HepG2 (cell line): ENCODE measurements around the gene MAML1. TPM values are rescaled to one million over a fixed set of nuclear protein-coding genes. Genes with fewer than 3 reads are reported as not detected.

ENCODE experiments used
- ARNTL ChIP-seq: sonication (generic); formaldehyde crosslinking; IDR thresholded peaks from 2 replicates; pipeline ENCODE4 v1.4.0; 2020; ENCODE audit warnings: mild to moderate bottlenecking, missing genetic modification reagents
- FOXK2 ChIP-seq: fragments of 450-650 bp; IDR thresholded peaks from 2 replicates; pipeline ENCODE4 v1.6.1; 2016
- GPN1 ChIP-seq: sonication (generic); formaldehyde crosslinking; IDR thresholded peaks from 2 replicates; pipeline ENCODE4 v1.5.1; 2020; ENCODE audit warnings: missing genetic modification reagents, borderline replicate concordance
- LCORL ChIP-seq, 2 experiments: fragments of 450-650 bp in 1 of 2; sonication (generic) in 1 of 2; formaldehyde crosslinking in 1 of 2; IDR thresholded peaks; 2 replicates each; pipeline versions ENCODE4 v1.5.0 to v1.6.1; 2017 to 2020; ENCODE audit warnings: antibody characterized with exemption in 1 of 2, missing genetic modification reagents in 1 of 2
- NKX3-1 ChIP-seq: sonication (generic); formaldehyde crosslinking; IDR thresholded peaks from 2 replicates; pipeline ENCODE4 v1.5.0; 2020; ENCODE audit warnings: missing genetic modification reagents
- POLR2A ChIP-seq, 2 experiments: IDR thresholded peaks; 2 replicates each; pipeline ENCODE4 v1.6.1; 2011; ENCODE audit warnings: low read depth in 2 of 2, low read length in 2 of 2, mild to moderate bottlenecking in 1 of 2, moderate library complexity in 1 of 2; ENCODE audit not compliant: insufficient read depth in 1 of 2
- SMARCC2 ChIP-seq: fragments of 450-650 bp; IDR thresholded peaks from 2 replicates; pipeline ENCODE4 v1.6.1; 2017; ENCODE audit warnings: antibody characterized with exemption, mild to moderate bottlenecking
- ZNF30 ChIP-seq: sonication (generic); formaldehyde crosslinking; IDR thresholded peaks from 2 replicates; pipeline ENCODE4 v1.5.0; 2020; ENCODE audit warnings: mild to moderate bottlenecking, missing genetic modification reagents
- ZNF776 ChIP-seq: sonication (generic); formaldehyde crosslinking; IDR thresholded peaks from 2 replicates; pipeline ENCODE4 v1.4.0; 2020; ENCODE audit warnings: mild to moderate bottlenecking, missing genetic modification reagents
- polyA plus RNA-seq, 8 experiments: library from polyadenylated mRNA; depleted of rRNA in 3 of 8; stranded (reverse) in 7 of 8; unstranded in 1 of 8; fragments of >200 nt; fragmentation: Illumina TruSeq in 4 of 8; extraction: Trizol in 4 of 8; gene quantifications; 2 replicates each; pipeline versions ENCODE4 v1.2.1 to v1.2.3, GENCODE V29; 2011 to 2016; ENCODE audit warnings: low read depth in 4 of 8, missing spikeins in 1 of 8, mixed read lengths in 1 of 8; ENCODE audit not compliant: insufficient read depth in 1 of 8
- total RNA-seq, 5 experiments: library from RNA; depleted of rRNA; stranded (reverse); fragments of >200 nt; fragmentation: Illumina TruSeq; extraction: Trizol; gene quantifications; 2 replicates each; pipeline ENCODE4 v1.2.3, GENCODE V29; 2016; ENCODE audit warnings: low read depth in 1 of 5
- TF ChIP-seq, protein P1 (sequence below): sonication (generic); formaldehyde crosslinking; IDR thresholded peaks from 2 replicates; pipeline ENCODE4 v1.4.0; 2020; ENCODE audit warnings: missing genetic modification reagents, borderline replicate concordance
- TF ChIP-seq, protein P2 (sequence below): sonication (generic); formaldehyde crosslinking; IDR thresholded peaks from 2 replicates; pipeline ENCODE4 v1.4.0; 2020; ENCODE audit warnings: missing genetic modification reagents
- TF ChIP-seq, protein P3 (sequence below): sonication (generic); formaldehyde crosslinking; IDR thresholded peaks from 2 replicates; pipeline ENCODE4 v1.8.1; 2023; ENCODE audit warnings: mild to moderate bottlenecking, missing genetic modification reagents, borderline replicate concordance
- TF ChIP-seq, protein P4 (sequence below): sonication (generic); formaldehyde crosslinking; IDR thresholded peaks from 2 replicates; pipeline ENCODE4 v1.4.0; 2020; ENCODE audit warnings: missing genetic modification reagents
- TF ChIP-seq, protein P5 (sequence below): sonication (generic); formaldehyde crosslinking; IDR thresholded peaks from 2 replicates; pipeline ENCODE4 v1.4.0; 2020; ENCODE audit warnings: missing genetic modification reagents, borderline replicate concordance

MAML1 gene
- total and polyA plus RNA-seq, 2 of the 13 experiments (the other 11 are each of a cell fraction or from before 2014, with no cell fraction given): 10.0 to 10.8 TPM

DNA sequence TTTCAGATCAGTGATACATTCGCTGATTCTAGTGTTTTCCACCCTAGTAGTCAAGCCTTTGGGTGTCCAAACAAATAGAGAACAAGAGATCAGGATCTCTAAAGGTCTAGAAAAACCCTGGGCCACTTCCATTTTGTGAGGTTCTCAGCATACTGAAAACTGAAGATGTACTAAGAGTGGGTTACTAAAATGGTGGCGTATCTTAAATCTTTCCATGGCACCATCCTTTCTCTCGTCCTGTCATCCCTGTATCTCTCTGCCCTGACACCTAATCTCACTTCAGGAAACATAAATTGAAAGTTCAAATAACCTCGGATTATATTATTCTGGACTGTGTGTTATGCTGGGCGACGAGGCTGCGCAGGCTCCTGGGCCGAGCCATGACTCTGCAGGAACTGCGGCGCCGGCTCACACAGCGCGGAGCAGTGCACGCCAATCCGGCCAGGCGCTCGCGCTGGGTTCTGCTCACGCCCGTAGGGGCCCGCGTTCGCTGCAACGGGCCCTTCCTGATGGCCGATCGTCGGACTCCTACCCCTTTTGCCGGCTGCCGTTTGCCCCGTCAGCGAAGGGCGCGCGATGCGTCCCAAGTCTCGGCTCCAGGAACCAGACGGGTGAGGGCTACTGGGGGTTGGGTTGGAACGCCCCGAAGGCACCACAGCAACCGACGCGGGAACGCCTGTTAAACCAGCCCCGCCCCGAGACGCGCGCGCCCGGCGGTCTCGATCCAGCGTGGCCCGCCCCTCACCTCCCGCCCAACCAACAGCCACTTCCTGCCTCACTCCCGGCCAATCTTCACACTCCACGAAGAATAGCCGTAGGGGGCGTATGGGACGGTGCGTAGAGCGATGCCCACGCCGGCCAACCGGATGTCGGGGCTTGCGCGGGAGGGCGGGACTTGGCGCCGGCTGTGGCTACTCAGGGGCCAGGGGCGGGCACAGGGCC, 34.4 kb upstream of the MAML1 start (continued):
- TF ChIP-seq, protein P1, sequence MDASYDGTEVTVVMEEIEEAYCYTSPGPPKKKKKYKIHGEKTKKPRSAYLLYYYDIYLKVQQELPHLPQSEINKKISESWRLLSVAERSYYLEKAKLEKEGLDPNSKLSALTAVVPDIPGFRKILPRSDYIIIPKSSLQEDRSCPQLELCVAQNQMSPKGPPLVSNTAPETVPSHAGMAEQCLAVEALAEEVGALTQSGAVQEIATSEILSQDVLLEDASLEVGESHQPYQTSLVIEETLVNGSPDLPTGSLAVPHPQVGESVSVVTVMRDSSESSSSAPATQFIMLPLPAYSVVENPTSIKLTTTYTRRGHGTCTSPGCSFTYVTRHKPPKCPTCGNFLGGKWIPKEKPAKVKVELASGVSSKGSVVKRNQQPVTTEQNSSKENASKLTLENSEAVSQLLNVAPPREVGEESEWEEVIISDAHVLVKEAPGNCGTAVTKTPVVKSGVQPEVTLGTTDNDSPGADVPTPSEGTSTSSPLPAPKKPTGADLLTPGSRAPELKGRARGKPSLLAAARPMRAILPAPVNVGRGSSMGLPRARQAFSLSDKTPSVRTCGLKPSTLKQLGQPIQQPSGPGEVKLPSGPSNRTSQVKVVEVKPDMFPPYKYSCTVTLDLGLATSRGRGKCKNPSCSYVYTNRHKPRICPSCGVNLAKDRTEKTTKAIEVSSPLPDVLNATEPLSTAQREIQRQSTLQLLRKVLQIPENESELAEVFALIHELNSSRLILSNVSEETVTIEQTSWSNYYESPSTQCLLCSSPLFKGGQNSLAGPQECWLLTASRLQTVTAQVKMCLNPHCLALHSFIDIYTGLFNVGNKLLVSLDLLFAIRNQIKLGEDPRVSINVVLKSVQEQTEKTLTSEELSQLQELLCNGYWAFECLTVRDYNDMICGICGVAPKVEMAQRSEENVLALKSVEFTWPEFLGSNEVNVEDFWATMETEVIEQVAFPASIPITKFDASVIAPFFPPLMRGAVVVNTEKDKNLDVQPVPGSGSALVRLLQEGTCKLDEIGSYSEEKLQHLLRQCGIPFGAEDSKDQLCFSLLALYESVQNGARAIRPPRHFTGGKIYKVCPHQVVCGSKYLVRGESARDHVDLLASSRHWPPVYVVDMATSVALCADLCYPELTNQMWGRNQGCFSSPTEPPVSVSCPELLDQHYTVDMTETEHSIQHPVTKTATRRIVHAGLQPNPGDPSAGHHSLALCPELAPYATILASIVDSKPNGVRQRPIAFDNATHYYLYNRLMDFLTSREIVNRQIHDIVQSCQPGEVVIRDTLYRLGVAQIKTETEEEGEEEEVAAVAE (CRISPR knock-in tag): peak; percentile 54
- no peak for TF ChIP-seq NKX3-1 (CRISPR knock-in tag)
- 0 out of 2 replicates have a peak, but pooled peaks have one; percentile 51 for TF ChIP-seq ZNF776 (CRISPR knock-in tag)
- TF ChIP-seq, protein P2, sequence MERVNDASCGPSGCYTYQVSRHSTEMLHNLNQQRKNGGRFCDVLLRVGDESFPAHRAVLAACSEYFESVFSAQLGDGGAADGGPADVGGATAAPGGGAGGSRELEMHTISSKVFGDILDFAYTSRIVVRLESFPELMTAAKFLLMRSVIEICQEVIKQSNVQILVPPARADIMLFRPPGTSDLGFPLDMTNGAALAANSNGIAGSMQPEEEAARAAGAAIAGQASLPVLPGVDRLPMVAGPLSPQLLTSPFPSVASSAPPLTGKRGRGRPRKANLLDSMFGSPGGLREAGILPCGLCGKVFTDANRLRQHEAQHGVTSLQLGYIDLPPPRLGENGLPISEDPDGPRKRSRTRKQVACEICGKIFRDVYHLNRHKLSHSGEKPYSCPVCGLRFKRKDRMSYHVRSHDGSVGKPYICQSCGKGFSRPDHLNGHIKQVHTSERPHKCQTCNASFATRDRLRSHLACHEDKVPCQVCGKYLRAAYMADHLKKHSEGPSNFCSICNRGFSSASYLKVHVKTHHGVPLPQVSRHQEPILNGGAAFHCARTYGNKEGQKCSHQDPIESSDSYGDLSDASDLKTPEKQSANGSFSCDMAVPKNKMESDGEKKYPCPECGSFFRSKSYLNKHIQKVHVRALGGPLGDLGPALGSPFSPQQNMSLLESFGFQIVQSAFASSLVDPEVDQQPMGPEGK (CRISPR knock-in tag): peak; percentile 62
- TF ChIP-seq, protein P3, sequence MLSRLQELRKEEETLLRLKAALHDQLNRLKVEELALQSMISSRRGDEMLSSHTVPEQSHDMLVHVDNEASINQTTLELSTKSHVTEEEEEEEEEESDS: no peak
- peak; percentile 68 to 86 for TF ChIP-seq POLR2A (IDR thresholded peaks at IDR 0.05; ENCODE audit: insufficient read depth in 1 of 2, low read depth in 2 of 2, low read length in 2 of 2)
- no peak for TF ChIP-seq FOXK2
- TF ChIP-seq, protein P4, sequence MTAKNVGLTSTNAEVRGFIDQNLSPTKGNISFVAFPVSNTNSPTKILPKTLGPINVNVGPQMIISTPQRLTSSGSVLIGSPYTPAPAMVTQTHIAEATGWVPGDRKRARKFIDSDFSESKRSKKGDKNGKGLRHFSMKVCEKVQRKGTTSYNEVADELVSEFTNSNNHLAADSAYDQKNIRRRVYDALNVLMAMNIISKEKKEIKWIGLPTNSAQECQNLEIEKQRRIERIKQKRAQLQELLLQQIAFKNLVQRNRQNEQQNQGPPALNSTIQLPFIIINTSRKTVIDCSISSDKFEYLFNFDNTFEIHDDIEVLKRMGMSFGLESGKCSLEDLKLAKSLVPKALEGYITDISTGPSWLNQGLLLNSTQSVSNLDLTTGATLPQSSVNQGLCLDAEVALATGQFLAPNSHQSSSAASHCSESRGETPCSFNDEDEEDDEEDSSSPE (CRISPR knock-in tag): peak; percentile 81
- TF ChIP-seq LCORL (IDR thresholded peaks at IDR 0.05): no peak
- peak; percentile 64 for TF ChIP-seq LCORL (CRISPR knock-in tag; IDR thresholded peaks at IDR 0.05)
- TF ChIP-seq, protein P5, sequence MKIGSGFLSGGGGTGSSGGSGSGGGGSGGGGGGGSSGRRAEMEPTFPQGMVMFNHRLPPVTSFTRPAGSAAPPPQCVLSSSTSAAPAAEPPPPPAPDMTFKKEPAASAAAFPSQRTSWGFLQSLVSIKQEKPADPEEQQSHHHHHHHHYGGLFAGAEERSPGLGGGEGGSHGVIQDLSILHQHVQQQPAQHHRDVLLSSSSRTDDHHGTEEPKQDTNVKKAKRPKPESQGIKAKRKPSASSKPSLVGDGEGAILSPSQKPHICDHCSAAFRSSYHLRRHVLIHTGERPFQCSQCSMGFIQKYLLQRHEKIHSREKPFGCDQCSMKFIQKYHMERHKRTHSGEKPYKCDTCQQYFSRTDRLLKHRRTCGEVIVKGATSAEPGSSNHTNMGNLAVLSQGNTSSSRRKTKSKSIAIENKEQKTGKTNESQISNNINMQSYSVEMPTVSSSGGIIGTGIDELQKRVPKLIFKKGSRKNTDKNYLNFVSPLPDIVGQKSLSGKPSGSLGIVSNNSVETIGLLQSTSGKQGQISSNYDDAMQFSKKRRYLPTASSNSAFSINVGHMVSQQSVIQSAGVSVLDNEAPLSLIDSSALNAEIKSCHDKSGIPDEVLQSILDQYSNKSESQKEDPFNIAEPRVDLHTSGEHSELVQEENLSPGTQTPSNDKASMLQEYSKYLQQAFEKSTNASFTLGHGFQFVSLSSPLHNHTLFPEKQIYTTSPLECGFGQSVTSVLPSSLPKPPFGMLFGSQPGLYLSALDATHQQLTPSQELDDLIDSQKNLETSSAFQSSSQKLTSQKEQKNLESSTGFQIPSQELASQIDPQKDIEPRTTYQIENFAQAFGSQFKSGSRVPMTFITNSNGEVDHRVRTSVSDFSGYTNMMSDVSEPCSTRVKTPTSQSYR: peak; percentile 55; the same call in 1 of the 2 replicates
- TF ChIP-seq SMARCC2: no peak
- TF ChIP-seq GPN1 (CRISPR knock-in tag): no peak
- no peak for TF ChIP-seq ZNF30
- no peak for TF ChIP-seq ARNTL (CRISPR knock-in tag)
